Neural cell (in vitro differentiated cells): ENCODE measurements around the gene ADAMTS20. TPM values are rescaled to one million over a fixed set of nuclear protein-coding genes. Genes with fewer than 3 reads are reported as not detected.
A peak's percentile ranks its signal among the peaks of the same experiment; 100 is the strongest.

Experiments
- H2AFZ ChIP-seq: fragments of 200-600, 300-800 bp; sonication (generic), shearing (Covaris generic); 2 replicates; pipeline ENCODE4 v1.6.0; 2014; ENCODE audit warnings: low read depth, mild to moderate bottlenecking, antibody characterized with exemption, low read length, moderate library complexity
- H3F3A ChIP-seq: fragments of 200-600 bp; shearing (Covaris generic); 2 replicates; pipeline ENCODE4 v1.6.1; 2016; ENCODE audit warnings: mild to moderate bottlenecking, moderate library complexity, mixed read lengths, antibody characterized with exemption, low read length; ENCODE audit not compliant: insufficient read depth, poor library complexity, severe bottlenecking
- H3K27ac ChIP-seq: fragments of 200-600, 300-800 bp; sonication (generic), shearing (Covaris generic); 2 replicates; pipeline ENCODE4 v1.5.1; 2014; ENCODE audit warnings: mild to moderate bottlenecking, low read length, moderate library complexity
- H3K27me3 ChIP-seq: fragments of 300-800, 200-600 bp; sonication (generic), shearing (Covaris generic); 2 replicates; pipeline ENCODE4 v1.6.0; 2014; ENCODE audit warnings: mild to moderate bottlenecking, low read depth, low read length, moderate library complexity; ENCODE audit not compliant: insufficient read depth
- H3K36me3 ChIP-seq: fragments of 300-800, 200-600 bp; sonication (generic), shearing (Covaris generic); 2 replicates; pipeline ENCODE4 v1.5.1; 2014; ENCODE audit warnings: mild to moderate bottlenecking, antibody characterized with exemption, low read length, moderate library complexity; ENCODE audit not compliant: insufficient read depth
- H3K4me2 ChIP-seq: fragments of 300-800, 200-600 bp; sonication (generic), shearing (Covaris generic); 2 replicates; pipeline ENCODE4 v1.6.0; 2014; ENCODE audit warnings: mild to moderate bottlenecking, low read length
- H3K4me3 ChIP-seq: fragments of 300-800, 200-600 bp; sonication (generic), shearing (Covaris generic); 2 replicates; pipeline ENCODE4 v1.5.1; 2014; ENCODE audit warnings: mild to moderate bottlenecking, low read length, moderate library complexity
- H3K79me2 ChIP-seq: fragments of 200-600 bp; shearing (Covaris generic); replicated peaks from 2 replicates; pipeline ENCODE4 v1.6.0; 2014; ENCODE audit warnings: mild to moderate bottlenecking, low read length, moderate library complexity; ENCODE audit not compliant: insufficient read depth
- H3K9ac ChIP-seq: fragments of 300-800, 200-600 bp; sonication (generic), shearing (Covaris generic); 2 replicates; pipeline ENCODE4 v1.6.1; 2016; ENCODE audit warnings: mild to moderate bottlenecking, low read length, mixed read lengths
- H3K9me2 ChIP-seq: fragments of 200-600 bp; shearing (Covaris generic); 2 replicates; pipeline ENCODE4 v1.6.1; 2016; ENCODE audit warnings: mild to moderate bottlenecking, low read length, mixed read lengths; ENCODE audit not compliant: insufficient read depth
- H3K9me3 ChIP-seq: fragments of 200-600, 300-800 bp; sonication (generic), shearing (Covaris generic); 2 replicates; pipeline ENCODE4 v1.6.1; 2016; ENCODE audit warnings: mild to moderate bottlenecking, mixed run types, low read length, moderate library complexity, mixed read lengths
- H4K20me1 ChIP-seq: fragments of 200-600 bp; shearing (Covaris generic); 2 replicates; pipeline ENCODE4 v1.6.1; 2016; ENCODE audit warnings: mild to moderate bottlenecking, mixed run types; ENCODE audit not compliant: insufficient read depth
- EP300 ChIP-seq: fragments of 450-650 bp; conservative IDR thresholded peaks from 2 replicates; pipeline ENCODE4 v1.6.1; 2014; ENCODE audit warnings: antibody characterized with exemption, mild to moderate bottlenecking, moderate library complexity; ENCODE audit not compliant: poor library complexity, severe bottlenecking
- EZH2 ChIP-seq: fragments of 200-600, 300-800 bp; shearing (Covaris generic), sonication (generic); IDR thresholded peaks from 2 replicates; pipeline ENCODE4 v1.6.1; 2014; ENCODE audit warnings: antibody characterized with exemption, low read length, borderline replicate concordance, mild to moderate bottlenecking; ENCODE audit not compliant: insufficient read depth, poor library complexity, severe bottlenecking
- MXI1 ChIP-seq: fragments of 450-650 bp; conservative IDR thresholded peaks from 2 replicates; pipeline ENCODE4 v1.6.1; 2014; ENCODE audit warnings: antibody characterized with exemption, mild to moderate bottlenecking; ENCODE audit not compliant: poor library complexity, severe bottlenecking
- POLR2AphosphoS5 ChIP-seq: IDR thresholded peaks from 2 replicates; pipeline ENCODE4 v1.6.1; 2012
- RAD21 ChIP-seq: fragments of 450-650 bp; conservative IDR thresholded peaks from 2 replicates; pipeline ENCODE4 v1.6.1; 2014; ENCODE audit warnings: antibody characterized with exemption, mild to moderate bottlenecking, moderate library complexity
- REST ChIP-seq: IDR thresholded peaks from 2 replicates; pipeline ENCODE4 v1.6.1; 2012; ENCODE audit warnings: borderline replicate concordance
- SMC3 ChIP-seq: fragments of 450-650 bp; conservative IDR thresholded peaks from 2 replicates; pipeline ENCODE4 v1.6.1; 2014; ENCODE audit warnings: antibody characterized with exemption, mild to moderate bottlenecking, moderate library complexity; ENCODE audit not compliant: poor library complexity
- TAF1 ChIP-seq: IDR thresholded peaks from 2 replicates; pipeline ENCODE4 v1.6.1; 2012; ENCODE audit warnings: low read depth
- polyA plus RNA-seq: library from polyadenylated mRNA; depleted of rRNA; stranded (reverse); fragments of >200 nt; gene quantifications from 2 replicates; pipeline ENCODE4 v1.2.3, GENCODE V29; 2014
- TF ChIP-seq, protein P1 (sequence below): fragments of 450-650 bp; IDR thresholded peaks from 2 replicates; pipeline ENCODE4 v1.5.1; 2014; ENCODE audit warnings: antibody characterized with exemption, mild to moderate bottlenecking, moderate library complexity; ENCODE audit not compliant: poor library complexity, severe bottlenecking

Gene ADAMTS20
- polyA plus RNA-seq, 1 donor from 2014 or later, result 0.72 TPM

DNA sequence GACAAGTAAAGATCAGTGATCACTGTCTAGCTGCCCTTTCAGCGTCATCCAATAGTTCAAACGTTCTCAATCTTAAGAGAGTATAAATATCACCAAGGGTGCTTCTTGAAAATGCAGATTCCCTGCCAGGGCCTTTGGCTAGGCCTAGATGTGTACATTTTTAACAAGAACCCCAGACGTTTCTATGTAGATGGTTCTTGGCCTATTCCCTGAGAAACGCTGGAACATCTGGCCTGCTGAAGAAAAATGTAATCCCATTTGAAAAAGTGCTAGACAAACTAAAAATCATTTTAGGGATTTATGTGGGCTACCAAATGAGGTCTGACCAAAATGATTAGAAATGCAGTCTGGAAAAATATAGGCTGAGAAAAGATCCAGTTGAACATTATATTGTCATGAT, 231.7 kb downstream of the ADAMTS20 start:
- Histone ChIP-seq H3K4me3 (no peak overlapping the region), H3F3A (no peaks in the 10 kb centered on the region), H3K79me2 (no peaks in the 10 kb centered on the region), H3K9me2 (no peaks in the 10 kb centered on the region), H3K4me2 (no peak overlapping the region), H2AFZ (no peak overlapping the region), H3K27ac (no peak overlapping the region), H3K36me3 (no peaks in the 10 kb centered on the region), H4K20me1 (no peaks in the 10 kb centered on the region), H3K9ac (no peak overlapping the region), H3K27me3 (no peaks in the 10 kb centered on the region), H3K9me3 (no peaks in the 10 kb centered on the region)
- TF ChIP-seq, protein P1, sequence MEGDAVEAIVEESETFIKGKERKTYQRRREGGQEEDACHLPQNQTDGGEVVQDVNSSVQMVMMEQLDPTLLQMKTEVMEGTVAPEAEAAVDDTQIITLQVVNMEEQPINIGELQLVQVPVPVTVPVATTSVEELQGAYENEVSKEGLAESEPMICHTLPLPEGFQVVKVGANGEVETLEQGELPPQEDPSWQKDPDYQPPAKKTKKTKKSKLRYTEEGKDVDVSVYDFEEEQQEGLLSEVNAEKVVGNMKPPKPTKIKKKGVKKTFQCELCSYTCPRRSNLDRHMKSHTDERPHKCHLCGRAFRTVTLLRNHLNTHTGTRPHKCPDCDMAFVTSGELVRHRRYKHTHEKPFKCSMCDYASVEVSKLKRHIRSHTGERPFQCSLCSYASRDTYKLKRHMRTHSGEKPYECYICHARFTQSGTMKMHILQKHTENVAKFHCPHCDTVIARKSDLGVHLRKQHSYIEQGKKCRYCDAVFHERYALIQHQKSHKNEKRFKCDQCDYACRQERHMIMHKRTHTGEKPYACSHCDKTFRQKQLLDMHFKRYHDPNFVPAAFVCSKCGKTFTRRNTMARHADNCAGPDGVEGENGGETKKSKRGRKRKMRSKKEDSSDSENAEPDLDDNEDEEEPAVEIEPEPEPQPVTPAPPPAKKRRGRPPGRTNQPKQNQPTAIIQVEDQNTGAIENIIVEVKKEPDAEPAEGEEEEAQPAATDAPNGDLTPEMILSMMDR, result no peak
- TF ChIP-seq EP300 (no peak), POLR2AphosphoS5 (no peak), EZH2 (no peak), SMC3 (no peak), MXI1 (no peak), REST (no peak), TAF1 (no peak), RAD21 (no peak)

- Histone ChIP-seq H3F3A (no peaks in the 10 kb centered on the region), H4K20me1 (no peaks in the 10 kb centered on the region), H3K27ac (no peak overlapping the region), H3K27me3 (no peaks in the 10 kb centered on the region), H3K36me3 (no peaks in the 10 kb centered on the region), H3K9me2 (no peaks in the 10 kb centered on the region), H3K9me3 (no peaks in the 10 kb centered on the region), H2AFZ (no peak overlapping the region), H3K4me2 (no peak overlapping the region), H3K4me3 (no peak overlapping the region), H3K9ac (no peak overlapping the region), H3K79me2 (no peaks in the 10 kb centered on the region)
- TF ChIP-seq SMC3 (no peak), RAD21 (peak; percentile 21), EP300 (no peak), REST (no peak), EZH2 (no peak), MXI1 (no peak)
- TF ChIP-seq, protein P1, result no peak
Measured at GRCh38 chr12:43318021-43318420, 234.0 kb downstream of the ADAMTS20 start.
